PFSK-1 (cell line): Measurements from ENCODE around the gene IQCM.

Experiments used
- FOXP2 ChIP-seq: optimal IDR thresholded peaks from 2 replicates; pipeline ENCODE3; 2011; ENCODE audit warnings: borderline replicate concordance, control low read depth, inconsistent platforms; ENCODE audit not compliant: insufficient read depth; ENCODE audit errors: extremely low read length, extremely low read depth
- POLR2AphosphoS5 ChIP-seq: IDR thresholded peaks from 2 replicates; pipeline ENCODE4 v1.6.1; 2012; ENCODE audit warnings: low read depth, mild to moderate bottlenecking, control low read depth, low read length, moderate library complexity
- SIN3A ChIP-seq: IDR thresholded peaks from 2 replicates; pipeline ENCODE4 v1.6.1; 2012; ENCODE audit warnings: mild to moderate bottlenecking, low read length, moderate library complexity, borderline replicate concordance; ENCODE audit not compliant: insufficient read depth
- TAF1 ChIP-seq: IDR thresholded peaks from 2 replicates; pipeline ENCODE4 v1.6.1; 2012; ENCODE audit warnings: low read length, control low read depth, borderline replicate concordance; ENCODE audit not compliant: insufficient read depth

- TF ChIP-seq POLR2AphosphoS5 (no peak), TAF1 (no peak), SIN3A (no peak), FOXP2 (no peak)
Observed at GRCh38 chr4:149766135-149766534, 49.5 kb downstream of the IQCM start.
